GM21515 (cell line): Measurements from ENCODE around the gene PPARA.

ENCODE experiments used
- ATAC-seq: cut with Tn5 transposase; IDR thresholded peaks from one replicate; pipeline ENCODE4 v1.9.1; 2021; ENCODE audit not compliant: unreplicated experiment

PPARA gene

GRCh38 chr22:46113910-46114517, 36.3 kb upstream of the PPARA start:
- ATAC-seq, result no peak

- no peak for ATAC-seq
Measured at GRCh38 chr22:46114518-46115387, 35.6 kb upstream of the PPARA start.

GRCh38 chr22:46115388-46115678, 35.0 kb upstream of the PPARA start:
- ATAC-seq, result no peak

- ATAC-seq, result no peak
Measured at GRCh38 chr22:46115755-46116490, 34.4 kb upstream of the PPARA start.

- no peak for ATAC-seq
Measured at GRCh38 chr22:46116491-46116958, 33.8 kb upstream of the PPARA start.

- no peak for ATAC-seq
Measured at GRCh38 chr22:46117206-46118199, 32.8 kb upstream of the PPARA start.

GRCh38 chr22:46119093-46119728, 31.1 kb upstream of the PPARA start:
- no peak for ATAC-seq

- no peak for ATAC-seq
Measured at GRCh38 chr22:46119729-46120419, 30.5 kb upstream of the PPARA start.

GRCh38 chr22:46120420-46120737, 29.9 kb upstream of the PPARA start:
- no peak for ATAC-seq

- ATAC-seq, result no peak
Measured at GRCh38 chr22:46121079-46121478, 29.2 kb upstream of the PPARA start.

- no peak for ATAC-seq
Measured at GRCh38 chr22:46121523-46122287, 28.6 kb upstream of the PPARA start.

- no peak for ATAC-seq
Measured at GRCh38 chr22:46122511-46122971, 27.8 kb upstream of the PPARA start.

- ATAC-seq, result no peak
Measured at GRCh38 chr22:46122980-46123693, 27.2 kb upstream of the PPARA start.

- ATAC-seq, result no peak
Measured at GRCh38 chr22:46123694-46124382, 26.5 kb upstream of the PPARA start.

GRCh38 chr22:46124383-46125144, 25.8 kb upstream of the PPARA start:
- ATAC-seq, result no peak

GRCh38 chr22:46125311-46125710, 25.0 kb upstream of the PPARA start:
- ATAC-seq, result no peak
